Measurements from ENCODE around the gene TMTC1.

- no peak for TF ChIP-seq CTCF (IDR thresholded peaks at IDR 0.05)
- no peak for TF ChIP-seq EZH2 (IDR thresholded peaks at IDR 0.05; ENCODE audit: borderline replicate concordance, insufficient read depth, low read depth, low read length, poor library complexity, severe bottlenecking)
Measured at GRCh38 chr12:29778531-29778930, 5.2 kb downstream of the TMTC1 start.

Data from B cell (primary cell).